Measurements from ENCODE around the gene GRIN1. TPM values are rescaled to one million over a fixed set of nuclear protein-coding genes. Genes with fewer than 3 reads are reported as not detected.

Gene GRIN1
- total and polyA plus RNA-seq, 4 donors: 0.06 to 0.51 (median 0.34) TPM

- Histone ChIP-seq H3K4me3 (no peak overlapping the region), H3K9ac (ENCODE audit: insufficient read depth in 1 of 2, low read length in 2 of 2) (no peak overlapping the region), H3K36me3 (ENCODE audit: control insufficient read depth in 4 of 4, insufficient read depth in 4 of 4, low read length in 4 of 4) (no peaks in the 10 kb centered on the region), H3K27me3 (ENCODE audit: control insufficient read depth in 3 of 3, insufficient read depth in 3 of 3, low read length in 2 of 3) (peaks cover 17 to 49% (median 29%) of the 10 kb centered on the region in 3 donors), H3K4me1 (ENCODE audit: control insufficient read depth in 5 of 5, insufficient read depth in 5 of 5, low read length in 5 of 5) (peaks cover 0 to 3% (median 0%) of the 10 kb centered on the region in 5 donors), H3K27ac (ENCODE audit: low read depth in 1 of 2, low read length in 1 of 2) (no peak overlapping the region), H3K9me3 (ENCODE audit: control insufficient read depth in 4 of 4, insufficient read depth in 3 of 4, low read length in 3 of 4) (peaks cover 0 to 4% (median 0%) of the 10 kb centered on the region in 4 donors)
- ATAC-seq (ENCODE audit: insufficient read depth, low FRiP score): no peak
- no peak for DNase-seq
- 28 to 37% methylated on average over 25 to 27 of the region's 27 CpGs for WGBS, 2 donors
- TF ChIP-seq CTCF (IDR thresholded peaks at IDR 0.05; ENCODE audit: control extremely low read depth, extremely low read depth): no peak
Observed at GRCh38 chr9:137136261-137136880, 2.6 kb upstream of the GRIN1 start.

GRCh38 chr9:137136881-137137607 lies 1.9 kb upstream of the GRIN1 start:
- WGBS, 2 donors: 73 to 81% methylated on average over 23 of the region's 23 CpGs

GRCh38 chr9:137138058-137138721 lies 764 bp upstream of the GRIN1 start:
- H3K4me3 ChIP-seq: no peak overlapping the region
- TF ChIP-seq CTCF (IDR thresholded peaks at IDR 0.05; ENCODE audit: control extremely low read depth, extremely low read depth): no peak
- H3K4me1 ChIP-seq (ENCODE audit: control insufficient read depth in 5 of 5, insufficient read depth in 5 of 5, low read length in 5 of 5): peaks cover 0 to 3% (median 0%) of the 10 kb centered on the region in 5 donors
- peaks cover 17 to 56% (median 29%) of the 10 kb centered on the region in 3 donors for H3K27me3 ChIP-seq (ENCODE audit: control insufficient read depth in 3 of 3, insufficient read depth in 3 of 3, low read length in 2 of 3)
- 6 to 9% methylated on average over 24 to 25 of the region's 25 CpGs for WGBS, 2 donors
- no peaks in the 10 kb centered on the region for H3K36me3 ChIP-seq (ENCODE audit: control insufficient read depth in 4 of 4, insufficient read depth in 4 of 4, low read length in 4 of 4)
- DNase-seq: no peak
- no peak overlapping the region for H3K27ac ChIP-seq (ENCODE audit: low read depth in 1 of 2, low read length in 1 of 2)
- no peak for ATAC-seq (ENCODE audit: insufficient read depth, low FRiP score)
- H3K9me3 ChIP-seq (ENCODE audit: control insufficient read depth in 4 of 4, insufficient read depth in 3 of 4, low read length in 3 of 4): peaks cover 0 to 7% (median 0%) of the 10 kb centered on the region in 4 donors
- H3K9ac ChIP-seq (ENCODE audit: insufficient read depth in 1 of 2, low read length in 2 of 2): no peak overlapping the region

More at GRCh38 chr9:137136881-137137607, 1.9 kb upstream of the GRIN1 start:
- Histone ChIP-seq H3K27me3 (ENCODE audit: control insufficient read depth in 3 of 3, insufficient read depth in 3 of 3, low read length in 2 of 3) (peaks cover 17 to 52% (median 29%) of the 10 kb centered on the region in 3 donors), H3K9me3 (ENCODE audit: control insufficient read depth in 4 of 4, insufficient read depth in 3 of 4, low read length in 3 of 4) (peaks cover 0 to 5% (median 0%) of the 10 kb centered on the region in 4 donors), H3K4me3 (no peak overlapping the region), H3K9ac (ENCODE audit: insufficient read depth in 1 of 2, low read length in 2 of 2) (no peak overlapping the region), H3K4me1 (ENCODE audit: control insufficient read depth in 5 of 5, insufficient read depth in 5 of 5, low read length in 5 of 5) (peaks cover 0 to 3% (median 0%) of the 10 kb centered on the region in 5 donors), H3K36me3 (ENCODE audit: control insufficient read depth in 4 of 4, insufficient read depth in 4 of 4, low read length in 4 of 4) (no peaks in the 10 kb centered on the region), H3K27ac (ENCODE audit: low read depth in 1 of 2, low read length in 1 of 2) (no peak overlapping the region)
- DNase-seq (no peak), ATAC-seq (ENCODE audit: insufficient read depth, low FRiP score) (no peak)
- no peak for TF ChIP-seq CTCF (IDR thresholded peaks at IDR 0.05; ENCODE audit: control extremely low read depth, extremely low read depth)
